ENCODE measurements around the gene MAP4K1.
"Not testable (repeated sequence)": the region's sequence is repeated elsewhere in the genome, so short reads cannot be mapped to it uniquely, and the experiment has no call there.

The MAP4K1 gene

DNA sequence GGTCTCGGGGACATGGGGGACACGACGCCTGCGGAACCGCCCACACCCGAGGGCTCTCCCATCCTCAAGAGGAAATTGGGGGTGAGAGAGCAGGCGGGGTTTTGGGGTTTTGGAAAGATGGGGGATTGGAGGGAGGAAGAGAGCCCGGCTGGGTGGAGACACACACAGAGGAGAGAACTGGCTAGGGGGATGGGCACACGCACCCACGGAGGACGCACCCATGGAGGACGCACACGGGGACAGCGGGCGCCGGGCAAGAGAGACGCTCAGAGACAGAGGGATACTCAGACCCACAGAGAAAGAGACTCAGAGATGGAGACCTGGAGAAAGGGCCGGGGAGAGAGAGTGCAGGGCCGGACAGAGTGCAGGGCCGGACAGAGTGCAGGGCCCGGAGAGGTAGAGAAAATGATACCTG, 52.1 kb downstream of the MAP4K1 start:
- DNase-seq, result no peak

DNA sequence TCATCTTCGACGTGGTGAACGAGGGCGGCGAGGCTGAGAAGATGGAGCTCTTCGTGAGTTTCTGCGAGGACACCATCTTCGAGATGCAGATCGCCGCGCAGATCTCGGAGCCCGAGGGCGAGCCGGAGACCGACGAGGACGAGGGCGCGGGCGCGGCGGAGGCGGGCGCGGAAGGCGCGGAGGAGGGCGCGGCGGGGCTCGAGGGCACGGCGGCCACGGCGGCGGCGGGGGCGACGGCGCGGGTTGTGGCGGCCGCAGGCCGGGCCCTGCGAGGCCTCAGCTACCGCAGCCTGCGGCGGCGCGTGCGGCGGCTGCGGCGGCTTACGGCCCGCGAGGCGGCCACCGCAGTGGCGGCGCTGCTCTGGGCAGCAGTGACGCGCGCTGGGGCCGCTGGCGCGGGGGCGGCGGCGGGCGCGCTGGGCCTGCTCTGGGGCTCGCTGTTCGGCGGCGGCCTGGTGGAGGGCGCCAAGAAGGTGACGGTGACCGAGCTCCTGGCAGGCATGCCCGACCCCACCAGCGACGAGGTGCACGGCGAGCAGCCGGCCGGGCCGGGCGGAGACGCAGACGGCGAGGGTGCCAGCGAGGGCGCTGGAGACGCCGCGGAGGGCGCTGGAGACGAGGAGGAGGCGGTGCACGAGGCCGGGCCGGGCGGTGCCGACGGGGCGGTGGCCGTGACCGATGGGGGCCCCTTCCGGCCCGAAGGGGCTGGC, 52.6 kb downstream of the MAP4K1 start:
- DNase-seq, result no peak

- no peak for DNase-seq
Measured at GRCh38 chr19:38563475-38563874, 54.3 kb downstream of the MAP4K1 start.

DNA sequence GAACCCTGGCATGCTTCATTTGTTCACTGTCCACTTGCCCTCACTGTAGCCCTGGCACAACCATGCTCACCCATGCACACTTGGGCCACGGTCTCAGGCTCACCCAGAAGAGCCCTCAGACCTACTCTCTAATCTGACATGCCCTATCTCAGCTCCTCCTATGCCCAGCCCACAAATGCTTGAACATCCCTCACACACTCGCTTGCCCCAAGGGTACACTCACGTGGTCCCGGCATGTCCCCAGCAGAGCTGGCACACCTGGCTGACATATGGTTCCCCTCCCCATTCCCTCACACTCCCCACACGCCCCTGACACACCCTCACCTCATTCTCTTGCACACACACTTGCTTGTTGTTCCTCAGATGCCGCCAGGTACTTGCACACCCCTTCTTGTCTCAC, 55.7 kb downstream of the MAP4K1 start:
- DNase-seq, result no peak

- no peak for DNase-seq
Measured at GRCh38 chr19:38561658-38562057, 56.1 kb downstream of the MAP4K1 start.

DNA sequence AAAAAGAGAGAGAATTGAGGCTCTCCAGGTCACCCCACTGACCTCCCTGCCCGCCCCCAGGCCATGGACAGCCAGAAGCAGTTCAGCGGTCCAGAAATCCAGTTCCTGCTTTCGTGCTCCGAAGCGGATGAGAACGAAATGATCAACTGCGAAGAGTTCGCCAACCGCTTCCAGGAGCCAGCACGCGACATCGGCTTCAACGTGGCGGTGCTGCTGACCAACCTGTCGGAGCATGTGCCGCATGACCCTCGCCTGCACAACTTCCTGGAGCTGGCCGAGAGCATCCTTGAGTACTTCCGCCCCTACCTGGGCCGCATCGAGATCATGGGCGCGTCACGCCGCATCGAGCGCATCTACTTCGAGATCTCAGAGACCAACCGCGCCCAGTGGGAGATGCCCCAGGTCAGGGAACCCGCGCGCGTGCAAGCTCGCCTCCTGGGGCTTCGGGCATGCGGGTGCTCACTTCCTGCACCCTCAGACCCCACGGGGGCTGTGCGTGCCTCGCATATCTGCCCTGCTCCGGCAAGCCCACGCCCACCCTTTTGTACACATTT, 56.6 kb downstream of the MAP4K1 start:
- DNase-seq, result no peak

DNA sequence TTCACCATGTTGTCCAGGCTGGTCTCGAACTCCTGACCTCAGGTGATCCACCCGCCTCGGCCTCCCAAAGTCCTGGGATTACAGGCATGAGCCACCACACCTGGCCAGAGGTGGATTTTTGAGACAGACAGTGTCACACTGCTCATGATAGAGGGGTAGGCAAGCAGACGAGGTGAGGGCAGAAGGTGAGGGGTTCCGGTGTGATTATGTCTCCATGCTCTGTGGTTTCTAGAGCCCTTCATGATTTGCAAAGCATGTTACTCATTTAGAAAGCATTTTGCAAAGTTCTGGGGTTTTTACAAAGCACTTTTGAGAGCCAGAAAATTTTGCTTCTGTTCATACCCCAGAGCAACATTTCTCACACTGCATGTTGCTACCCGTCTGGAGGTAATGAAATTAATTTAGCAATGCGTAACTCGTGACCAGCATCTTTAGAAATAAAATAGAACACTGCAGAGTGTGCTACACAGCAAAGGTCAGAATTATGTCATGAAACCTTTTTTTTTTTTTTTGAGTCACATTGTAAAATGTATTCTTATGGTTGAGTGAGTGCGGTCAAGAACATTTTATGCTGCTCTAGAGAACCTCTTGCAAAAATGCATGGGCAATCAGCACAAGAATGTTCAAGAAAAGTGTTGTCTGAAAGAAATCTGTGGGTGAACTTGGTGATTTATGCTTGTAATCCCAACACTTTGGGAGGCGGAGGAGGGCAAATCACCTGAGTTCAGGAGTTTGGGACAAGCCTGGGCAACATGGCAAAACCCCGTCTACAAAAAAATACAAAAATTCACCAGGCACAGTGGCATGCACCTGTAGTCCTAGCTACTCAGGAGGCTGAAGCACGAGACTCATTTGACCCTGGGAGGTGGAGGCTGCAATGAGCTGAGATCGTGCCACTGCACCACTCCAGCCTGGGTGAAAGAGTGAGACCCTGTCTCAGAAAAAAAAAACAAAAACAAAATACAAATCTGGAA, 58.0 kb downstream of the MAP4K1 start:
- DNase-seq, result no peak

DNA sequence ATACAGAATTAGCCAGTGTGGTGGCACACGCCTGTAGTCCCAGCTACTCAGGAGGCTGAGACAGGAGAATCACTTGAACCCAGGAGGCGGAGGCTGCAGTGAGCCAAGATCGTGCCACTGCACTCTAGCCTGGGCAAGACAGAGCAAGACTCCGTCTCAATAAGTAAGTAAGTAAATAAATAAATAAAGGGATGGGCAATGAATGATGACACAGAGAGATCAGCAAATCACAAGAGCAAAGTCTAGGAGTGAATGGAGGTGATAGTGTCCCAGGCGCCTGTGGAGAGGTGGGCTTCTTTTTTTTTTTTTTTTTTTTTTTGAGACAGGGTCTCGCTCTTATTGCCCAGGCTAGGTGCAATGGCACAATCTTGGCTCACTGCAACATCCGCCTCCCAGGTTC, 58.8 kb downstream of the MAP4K1 start:
- DNase-seq, result not testable (repeated sequence)

GRCh38 chr19:38557205-38557799, 60.5 kb downstream of the MAP4K1 start:
- DNase-seq, result no peak

DNA sequence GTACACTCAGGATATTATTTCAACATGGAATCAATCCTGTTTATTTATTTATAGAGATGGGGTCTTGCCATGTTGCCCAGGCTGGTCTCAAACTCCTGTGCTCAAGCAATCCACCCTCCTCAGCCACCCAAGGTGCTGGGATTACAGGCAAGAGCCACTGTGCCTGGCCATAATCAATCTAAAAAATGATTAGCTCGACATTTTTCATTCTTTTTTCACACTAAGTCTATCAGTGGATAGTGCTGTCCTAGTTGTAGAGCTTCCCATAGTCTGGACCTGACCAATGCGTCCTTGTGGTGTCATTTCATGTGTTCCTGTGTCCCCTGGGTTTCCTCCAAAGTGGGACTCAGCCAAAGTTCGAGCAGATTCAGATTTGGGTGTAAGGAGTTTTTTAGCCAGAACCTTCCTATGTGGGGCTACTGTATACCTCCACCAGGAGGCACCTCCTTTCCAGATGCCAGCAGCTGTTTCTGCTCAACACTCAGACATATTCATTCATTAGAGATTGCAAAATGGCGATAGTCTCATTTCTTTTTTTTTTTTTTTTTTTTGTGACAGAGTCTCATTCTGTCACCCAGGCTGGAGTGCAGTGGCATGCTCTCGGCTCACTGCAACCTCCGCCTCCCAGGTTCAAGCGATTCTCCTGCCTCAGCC, 61.1 kb downstream of the MAP4K1 start:
- DNase-seq, result no peak

- no peak for DNase-seq
Measured at GRCh38 chr19:38555200-38555599, 62.6 kb downstream of the MAP4K1 start.

DNA sequence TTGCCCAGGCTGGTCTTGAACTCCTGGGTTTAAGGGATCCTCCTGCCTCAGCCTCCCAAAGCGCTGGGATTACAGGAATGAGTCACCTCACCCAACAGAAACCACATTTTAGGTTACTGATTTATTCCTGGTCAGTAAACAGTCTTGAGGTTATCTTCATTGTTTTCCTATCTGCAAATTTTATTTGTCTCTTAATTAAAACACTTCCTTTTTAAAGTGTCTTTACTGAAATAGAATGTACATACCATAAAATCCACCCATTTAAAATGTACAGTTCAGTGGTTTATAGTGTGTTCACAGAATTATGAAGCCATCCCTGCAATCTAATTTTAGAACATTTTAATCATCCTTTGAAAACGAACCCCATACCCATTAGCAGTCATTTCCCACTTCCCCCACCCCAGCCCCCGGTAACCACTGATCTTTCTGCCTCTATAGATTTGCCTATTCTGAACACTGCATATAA, 63.0 kb downstream of the MAP4K1 start:
- DNase-seq, result no peak

DNA sequence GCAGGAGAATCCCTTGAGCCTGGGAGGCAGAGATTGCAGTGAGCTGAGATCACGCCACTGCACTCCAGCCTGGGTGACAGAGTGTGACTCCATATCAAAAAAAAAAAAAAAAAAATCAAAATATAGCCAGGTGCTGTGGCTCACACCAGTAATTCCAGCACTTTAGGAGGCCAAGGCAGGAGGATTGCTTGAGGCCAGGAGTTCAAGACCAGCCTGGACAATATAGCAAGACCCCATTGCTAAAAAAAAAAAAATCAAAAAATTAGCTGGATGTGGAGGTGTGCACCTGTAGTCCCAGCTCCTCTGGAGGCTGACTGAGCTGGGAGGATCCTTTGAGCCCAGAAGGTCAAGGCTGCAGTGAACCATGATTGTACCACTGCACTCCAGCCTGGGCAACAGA, 64.5 kb downstream of the MAP4K1 start:
- DNase-seq, result not testable (repeated sequence)

- no peak for DNase-seq
Measured at GRCh38 chr19:38551450-38551813, 66.3 kb downstream of the MAP4K1 start.

- DNase-seq, result no peak
Measured at GRCh38 chr19:38550376-38550775, 67.4 kb downstream of the MAP4K1 start.

DNA sequence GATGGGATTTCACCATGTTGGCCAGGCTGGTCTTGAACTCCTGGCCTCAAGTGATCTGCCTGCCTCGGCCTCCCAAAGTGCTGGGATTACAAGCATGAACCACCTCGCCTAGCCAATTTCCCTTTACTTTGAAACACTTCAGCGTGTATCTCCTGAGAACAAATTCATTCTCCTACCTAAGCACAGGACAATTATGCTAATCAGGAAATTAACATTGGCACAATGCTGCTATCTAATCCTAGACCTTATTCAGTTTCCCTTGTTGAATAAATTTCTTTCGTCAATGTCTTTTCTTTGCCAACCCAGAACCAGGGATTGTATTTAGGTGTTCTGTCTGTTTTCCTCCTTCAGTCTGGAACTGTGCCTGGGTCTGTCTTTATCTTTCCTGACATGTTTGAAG, 67.8 kb downstream of the MAP4K1 start:
- DNase-seq, result no peak

DNA sequence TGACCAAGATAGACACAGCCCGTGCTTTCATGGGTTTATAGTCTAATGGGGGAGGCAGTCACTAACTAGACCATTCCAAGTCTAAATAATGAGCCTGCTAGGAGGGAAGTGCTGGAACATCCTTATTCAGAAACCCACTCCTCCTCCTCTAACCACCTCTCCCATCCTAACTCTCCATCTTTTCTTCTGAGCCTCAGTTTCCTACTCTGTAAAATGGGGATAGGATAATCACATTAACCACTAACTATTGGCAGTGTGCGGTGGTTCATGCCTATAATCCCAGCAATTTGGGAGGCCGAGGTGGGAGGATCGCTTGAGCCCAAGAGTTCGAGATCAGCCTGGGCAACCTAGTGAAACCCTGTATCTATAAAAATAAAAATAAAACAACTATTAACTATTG, 68.7 kb downstream of the MAP4K1 start:
- DNase-seq, result no peak

DNA sequence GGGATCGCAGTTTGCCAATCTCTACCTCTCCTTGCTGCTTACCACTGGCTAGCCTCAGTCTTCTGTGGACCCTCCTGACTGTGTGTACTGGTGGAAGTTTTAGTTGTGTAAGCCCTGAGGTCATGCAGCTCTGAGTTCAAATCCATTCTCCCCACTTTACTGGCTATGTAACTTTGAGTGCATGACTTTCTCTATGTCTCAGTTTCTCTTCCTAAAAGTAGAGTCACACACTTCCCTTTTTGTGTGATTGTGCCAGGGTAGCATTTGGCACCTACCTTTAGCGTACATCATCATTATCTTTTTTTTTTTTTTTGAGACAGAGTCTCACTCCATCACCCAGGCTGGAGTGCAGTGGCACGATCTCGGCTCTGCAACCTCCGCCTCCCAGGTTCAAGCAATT, 70.3 kb downstream of the MAP4K1 start:
- no peak for DNase-seq

DNA sequence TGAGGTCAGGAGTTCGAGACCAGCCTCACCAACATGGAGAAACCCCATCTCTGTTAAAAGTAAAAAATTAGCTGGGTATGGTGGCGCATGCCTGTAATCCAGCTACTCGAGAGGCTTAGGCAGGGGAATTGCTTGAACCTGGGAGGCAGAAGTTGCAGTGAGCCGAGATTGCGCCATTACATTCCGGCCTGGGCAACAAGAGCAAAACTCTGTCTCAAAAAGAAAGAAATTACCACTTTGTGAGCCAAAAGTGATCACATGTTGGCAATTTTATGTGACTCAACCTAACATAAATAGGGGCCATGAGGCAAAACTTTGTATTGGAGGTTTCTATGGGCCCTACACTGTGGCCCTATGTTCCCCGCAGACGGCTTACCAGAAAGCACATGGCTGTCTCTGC, 72.2 kb downstream of the MAP4K1 start:
- no peak for DNase-seq

- no peak for DNase-seq
Measured at GRCh38 chr19:38544569-38545315, 73.0 kb downstream of the MAP4K1 start.

- peak; percentile 90 for DNase-seq
Measured at GRCh38 chr19:38543807-38544568, 73.8 kb downstream of the MAP4K1 start.

Measured in SHP77 treated with DMSO at 0.1 percent for 48 hours (cell line).